Esophagus (tissue), 2 donors: ENCODE measurements around the gene SHQ1. TPM values are rescaled to one million over a fixed set of nuclear protein-coding genes. Genes with fewer than 3 reads are reported as not detected.

Experiments used
- H3K27ac ChIP-seq, 2 donors: one replicate each; pipeline ENCODE4 v1.5.1; 2013; ENCODE audit warnings: low read depth in 2 of 2, mild to moderate bottlenecking in 2 of 2, inconsistent platforms in 1 of 2, low read length in 1 of 2, moderate library complexity in 1 of 2
- H3K27me3 ChIP-seq, 2 donors: one replicate each; pipeline ENCODE4 v1.6.1; 2013; ENCODE audit warnings: low read length in 2 of 2, control low read depth in 1 of 2, mild to moderate bottlenecking in 1 of 2; ENCODE audit not compliant: insufficient read depth in 2 of 2, control insufficient read depth in 1 of 2
- H3K36me3 ChIP-seq, 2 donors: one replicate each; pipeline ENCODE4 v1.6.1; 2013; ENCODE audit warnings: low read length in 1 of 2; ENCODE audit not compliant: control insufficient read depth in 2 of 2, insufficient read depth in 2 of 2
- H3K4me1 ChIP-seq, 2 donors: one replicate each; pipeline ENCODE4 v1.6.1; 2013; ENCODE audit warnings: low read length in 1 of 2; ENCODE audit not compliant: control insufficient read depth in 2 of 2, insufficient read depth in 2 of 2
- H3K4me3 ChIP-seq, 2 donors: one replicate each; pipeline ENCODE4 v1.5.1; 2013; ENCODE audit warnings: low read length in 2 of 2, mild to moderate bottlenecking in 2 of 2, low read depth in 1 of 2, moderate library complexity in 1 of 2
- H3K9me3 ChIP-seq, 2 donors: one replicate each; pipeline ENCODE4 v1.6.1; 2013; ENCODE audit warnings: mild to moderate bottlenecking in 2 of 2, low read depth in 1 of 2, low read length in 1 of 2, moderate library complexity in 1 of 2; ENCODE audit not compliant: control insufficient read depth in 2 of 2, insufficient read depth in 1 of 2
- WGBS, 2 donors: extraction: QIAGEN DNeasy Blood & Tissue Kit; methylation state at CpG; one replicate each; pipeline ENCODE4 v1.1.7; 2013; 5-methylcytosine and 5-hydroxymethylcytosine counted together
- polyA plus RNA-seq, 2 donors: library from polyadenylated mRNA; stranded (reverse); fragments of 200-250 nt; gene quantifications; one replicate each; pipeline ENCODE4 v1.2.3, GENCODE V29; 2013
- donor health status: healthy with polysubstance abuse.
- donor health status: Bipolar disorder and iron deficiency.

SHQ1 gene
- polyA plus RNA-seq, 2 donors, result 5.5 to 6.9 TPM

DNA sequence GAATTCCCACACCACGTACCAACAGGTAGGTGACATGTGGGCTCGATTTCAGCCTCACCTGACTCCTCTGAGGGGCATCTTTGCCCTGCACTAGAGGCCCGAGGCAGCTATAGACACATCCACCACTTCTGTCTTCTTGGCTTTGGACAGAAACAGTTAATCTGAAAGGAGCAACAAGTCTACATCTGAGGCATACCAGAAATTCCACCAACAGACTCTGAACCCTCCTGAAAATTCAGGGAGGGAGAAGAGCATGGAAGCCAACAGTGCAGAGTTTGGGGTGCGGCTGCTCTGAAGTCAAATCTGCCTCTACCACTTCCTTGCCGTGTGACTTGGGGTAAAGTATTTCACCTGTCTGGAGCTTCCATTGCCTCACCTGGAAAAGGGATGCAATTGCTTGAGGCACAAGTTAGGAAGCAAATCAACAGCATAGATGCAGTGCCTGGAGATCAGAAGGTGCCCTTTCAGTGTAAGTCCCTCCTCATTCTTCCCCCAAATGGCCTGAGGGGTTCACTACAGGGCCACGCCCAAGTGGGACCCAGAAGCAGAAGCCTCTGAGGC is 119.8 kb downstream of the SHQ1 start:
- Histone ChIP-seq H3K36me3 (no peaks in the 10 kb centered on the region), H3K27me3 (peaks cover 0 to 2% of the 10 kb centered on the region in 2 donors), H3K27ac (no peak overlapping the region), H3K4me3 (no peak overlapping the region), H3K4me1 (peaks cover 0 to 5% of the 10 kb centered on the region in 2 donors), H3K9me3 (peaks cover 2 to 5% of the 10 kb centered on the region in 2 donors)
- WGBS, 2 donors, result 70 to 72% methylated on average over 6 of the region's 6 CpGs

DNA sequence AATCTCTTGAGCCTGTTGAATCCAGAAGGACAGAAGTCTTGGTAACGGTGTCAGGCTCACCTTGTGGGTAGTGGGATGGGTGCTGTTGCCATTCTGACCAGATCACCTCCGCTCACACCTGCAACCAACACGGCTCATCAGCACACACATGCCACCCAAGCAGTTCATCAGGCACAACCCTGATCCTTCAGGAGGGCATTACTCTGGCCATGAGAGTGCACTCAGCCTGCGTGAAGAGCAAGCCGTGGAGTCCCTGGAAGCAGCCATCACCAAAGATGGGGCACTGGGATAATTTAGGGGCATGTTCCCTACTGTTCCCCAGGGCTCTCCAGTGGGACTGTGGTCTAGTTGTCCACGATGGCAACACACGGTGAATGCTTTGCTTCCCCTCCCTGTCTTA is 120.5 kb downstream of the SHQ1 start:
- Histone ChIP-seq H3K9me3 (peaks cover 0 to 5% of the 10 kb centered on the region in 2 donors), H3K27ac (no peak overlapping the region), H3K4me3 (no peak overlapping the region), H3K4me1 (peaks cover 0 to 5% of the 10 kb centered on the region in 2 donors), H3K27me3 (peaks cover 0 to 2% of the 10 kb centered on the region in 2 donors), H3K36me3 (no peaks in the 10 kb centered on the region)
- 91 to 92% methylated on average over 7 of the region's 7 CpGs for WGBS, 2 donors

DNA sequence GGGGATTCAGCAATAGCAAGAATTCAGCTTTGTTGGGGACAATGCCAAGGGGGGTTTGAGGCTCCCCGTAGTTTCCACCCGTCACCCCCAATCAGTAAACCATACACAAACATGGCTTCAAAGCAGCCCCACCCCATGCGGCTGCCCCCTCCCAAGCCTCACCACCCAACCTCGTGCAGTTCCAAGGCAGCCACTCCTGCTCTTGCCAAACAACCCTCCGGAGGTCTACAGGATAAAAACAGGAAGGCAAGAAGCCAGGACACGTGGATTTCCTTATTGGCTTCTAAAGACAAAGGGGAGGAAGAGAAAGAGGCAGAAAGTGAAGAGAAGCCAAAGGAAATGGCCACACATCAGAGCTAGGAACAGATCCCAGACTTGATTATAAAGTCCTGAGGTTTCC is 121.1 kb downstream of the SHQ1 start:
- Histone ChIP-seq H3K4me1 (peaks cover 0 to 5% of the 10 kb centered on the region in 2 donors), H3K36me3 (no peaks in the 10 kb centered on the region), H3K27me3 (peaks cover 0 to 2% of the 10 kb centered on the region in 2 donors), H3K4me3 (no peak overlapping the region), H3K9me3 (peaks cover 0 to 5% of the 10 kb centered on the region in 2 donors), H3K27ac (no peak overlapping the region)
- WGBS, 2 donors, result 36 to 50% methylated on average over 6 of the region's 6 CpGs

DNA sequence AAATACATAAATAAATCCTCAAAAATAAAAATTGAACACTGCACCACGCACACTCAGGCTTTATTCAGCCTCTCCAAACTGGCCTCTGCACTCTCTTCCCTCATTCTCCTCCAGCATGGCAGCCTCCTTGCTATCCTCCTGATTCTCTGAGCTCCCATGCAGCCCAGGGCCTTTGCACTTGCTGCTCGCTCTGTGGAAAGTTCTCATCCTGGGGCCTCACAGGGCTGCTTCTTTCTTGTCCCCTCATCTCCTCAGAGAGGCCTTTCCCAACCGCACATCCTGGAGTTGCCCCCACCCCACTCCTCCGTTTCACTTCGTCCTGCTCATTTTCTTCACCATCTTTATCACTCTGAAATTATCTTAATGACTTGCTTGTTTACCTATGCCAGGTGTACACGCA is 123.0 kb downstream of the SHQ1 start:
- Histone ChIP-seq H3K4me1 (peaks cover 0 to 5% of the 10 kb centered on the region in 2 donors), H3K27ac (no peak overlapping the region), H3K9me3 (no peaks in the 10 kb centered on the region), H3K27me3 (peaks cover 0 to 2% of the 10 kb centered on the region in 2 donors), H3K36me3 (no peaks in the 10 kb centered on the region), H3K4me3 (no peak overlapping the region)
- WGBS, 2 donors, result 87 to 95% methylated on average over 6 of the region's 6 CpGs

DNA sequence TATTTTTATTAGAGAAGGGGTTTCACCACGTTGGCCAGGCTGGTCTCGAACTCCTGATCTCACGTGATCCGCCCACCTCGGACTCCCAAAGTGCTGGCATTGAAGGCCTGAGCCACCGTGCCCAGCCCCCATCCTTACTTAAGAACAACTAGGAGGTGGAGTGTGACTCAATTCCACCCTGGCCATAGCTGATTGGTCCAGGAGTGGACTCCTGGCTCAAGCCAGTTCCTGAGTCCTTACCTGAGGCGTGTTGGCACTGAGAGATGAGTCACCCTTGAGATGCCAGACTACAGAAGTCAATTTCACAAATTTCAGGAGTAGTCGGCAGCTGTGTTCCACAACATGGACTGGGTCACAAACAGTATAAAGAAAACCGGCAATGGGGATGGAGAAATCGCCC is 124.2 kb downstream of the SHQ1 start:
- no peak overlapping the region for H3K27ac ChIP-seq
- 86 to 87% methylated on average over 10 of the region's 10 CpGs for WGBS, 2 donors

DNA sequence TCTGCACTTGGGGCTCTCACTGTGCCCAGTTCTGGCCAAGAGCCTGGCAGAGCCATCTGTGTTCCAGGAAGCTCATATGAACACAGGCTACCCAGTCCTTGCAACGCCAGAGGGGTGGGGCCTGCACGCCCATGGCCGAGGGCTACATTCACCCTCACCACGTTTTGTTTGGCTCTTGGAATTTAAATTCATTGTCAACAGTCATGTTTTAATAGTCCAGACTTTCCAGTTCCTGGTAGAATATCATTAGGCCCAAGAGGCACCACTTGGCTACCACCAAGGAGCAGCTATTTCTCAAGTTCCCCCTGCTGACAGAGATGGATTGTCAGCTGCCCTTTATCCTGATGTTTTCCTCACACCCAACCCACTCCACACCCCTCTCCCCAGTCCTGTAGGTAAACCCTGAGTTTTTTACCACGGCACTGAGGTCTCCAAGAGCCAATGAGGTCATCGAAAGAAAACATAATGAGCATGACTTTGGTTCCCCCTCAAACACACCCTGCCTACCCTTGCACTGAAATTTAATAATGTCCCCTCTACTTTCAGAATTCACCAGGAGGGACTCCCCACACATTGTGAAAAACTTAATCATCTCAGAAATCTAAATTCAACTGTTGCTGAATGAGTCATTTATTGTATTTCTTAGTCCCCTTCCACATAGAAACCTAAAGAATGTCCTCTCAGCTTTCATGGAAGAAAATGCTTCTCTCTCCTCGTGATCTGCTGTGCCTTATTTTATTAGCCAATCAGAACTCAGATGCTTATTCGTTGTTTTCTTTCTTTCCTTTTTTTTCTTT is 125.1 kb downstream of the SHQ1 start:
- H3K36me3 ChIP-seq, result no peaks in the 10 kb centered on the region
- no peaks in the 10 kb centered on the region for H3K9me3 ChIP-seq
- 35 to 48% methylated on average over 8 of the region's 8 CpGs for WGBS, 2 donors
- H3K4me1 ChIP-seq, result no peaks in the 10 kb centered on the region
- no peak overlapping the region for H3K27ac ChIP-seq
- H3K4me3 ChIP-seq, result no peak overlapping the region
- H3K27me3 ChIP-seq, result no peaks in the 10 kb centered on the region

More for the DNA sequence above, 124.2 kb downstream of the SHQ1 start:
- Histone ChIP-seq H3K9me3 (no peaks in the 10 kb centered on the region), H3K4me1 (peaks cover 0 to 5% of the 10 kb centered on the region in 2 donors), H3K4me3 (no peak overlapping the region), H3K27me3 (peaks cover 0 to 2% of the 10 kb centered on the region in 2 donors), H3K36me3 (no peaks in the 10 kb centered on the region)

DNA sequence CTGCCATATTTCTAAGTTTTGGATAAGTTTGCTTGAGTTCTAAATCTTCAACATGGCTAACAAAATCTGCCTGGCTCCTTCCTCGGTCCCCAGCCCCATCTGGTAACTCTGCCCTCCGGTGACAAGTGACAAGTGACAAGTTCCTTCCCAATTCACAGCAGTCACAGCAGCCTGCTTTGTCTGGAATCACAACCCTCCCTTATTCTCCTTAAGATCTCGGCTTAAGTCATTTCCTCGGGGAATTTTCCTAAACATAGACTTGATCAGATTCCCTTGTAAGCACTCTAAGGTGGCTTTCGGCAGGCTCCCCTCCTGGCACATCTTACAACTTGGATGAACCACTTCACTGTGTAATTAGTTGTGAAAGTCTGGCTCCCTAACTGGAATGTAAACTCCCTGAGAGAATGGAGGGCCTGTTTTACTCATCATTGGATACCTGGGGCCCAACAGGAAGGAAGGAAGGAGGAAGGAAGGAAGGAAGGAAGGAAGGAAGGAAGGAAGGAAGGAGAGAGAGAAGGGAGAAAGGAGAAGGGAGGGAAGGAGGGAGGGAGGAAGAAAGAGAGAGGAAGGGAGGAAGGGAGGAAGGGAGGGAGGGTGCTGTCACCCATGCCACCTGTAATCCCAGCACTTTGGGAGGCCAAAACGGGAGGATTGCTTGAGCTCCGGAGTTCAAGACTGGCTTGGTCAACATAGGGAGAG is 126.4 kb downstream of the SHQ1 start:
- 60 to 69% methylated on average over 7 of the region's 7 CpGs for WGBS, 2 donors
- H3K4me1 ChIP-seq, result no peaks in the 10 kb centered on the region
- H3K9me3 ChIP-seq, result no peaks in the 10 kb centered on the region
- H3K27me3 ChIP-seq, result no peaks in the 10 kb centered on the region
- no peak overlapping the region for H3K4me3 ChIP-seq
- H3K36me3 ChIP-seq, result no peaks in the 10 kb centered on the region
- no peak overlapping the region for H3K27ac ChIP-seq

DNA sequence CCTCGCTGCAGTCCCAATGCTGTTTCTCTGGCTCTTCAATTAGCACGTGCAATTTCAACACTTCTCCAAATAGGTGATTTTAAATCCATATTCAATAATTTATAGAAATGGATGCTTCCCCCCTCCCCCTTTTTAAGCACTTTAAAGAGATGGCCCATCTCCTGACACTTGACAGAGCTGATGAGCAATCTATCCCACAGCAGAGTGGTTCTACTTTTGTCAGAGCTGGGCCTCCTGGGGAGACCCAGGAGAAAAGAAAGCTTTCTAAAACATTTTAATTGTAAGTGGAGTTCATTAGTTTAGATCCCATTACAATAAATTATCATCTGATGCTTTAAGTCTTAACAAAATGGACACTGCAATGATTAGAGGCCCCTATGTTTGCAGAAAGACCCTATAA is 127.7 kb downstream of the SHQ1 start:
- H3K36me3 ChIP-seq, result no peaks in the 10 kb centered on the region

DNA sequence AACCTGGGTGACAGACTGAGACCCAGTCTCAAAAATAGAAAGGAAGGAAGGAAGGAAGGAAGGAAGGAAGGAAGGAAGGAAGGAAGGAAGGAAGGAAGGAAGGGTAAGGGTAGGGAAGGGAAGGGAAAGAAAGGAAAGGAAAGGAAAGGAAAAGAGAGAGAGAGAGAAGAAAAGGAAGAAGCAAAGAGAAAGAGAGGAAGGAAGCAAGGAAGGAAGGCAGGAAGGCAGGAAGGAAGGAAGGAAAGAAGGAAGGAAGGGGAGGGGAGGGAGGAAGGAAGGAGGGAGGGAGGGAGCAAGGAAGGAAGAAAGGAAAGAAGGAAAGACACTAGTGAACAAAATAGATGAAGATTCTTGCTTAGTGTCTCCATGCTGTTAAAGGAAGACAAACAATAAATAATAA is 129.1 kb downstream of the SHQ1 start:
- Histone ChIP-seq H3K36me3 (no peaks in the 10 kb centered on the region), H3K27ac (no peak overlapping the region), H3K4me1 (no peaks in the 10 kb centered on the region), H3K9me3 (no peaks in the 10 kb centered on the region), H3K4me3 (no peak overlapping the region), H3K27me3 (no peaks in the 10 kb centered on the region)

More for the DNA sequence above, 127.7 kb downstream of the SHQ1 start:
- Histone ChIP-seq H3K9me3 (no peaks in the 10 kb centered on the region), H3K4me3 (no peak overlapping the region), H3K27ac (no peak overlapping the region), H3K4me1 (no peaks in the 10 kb centered on the region), H3K27me3 (no peaks in the 10 kb centered on the region)
- 96 to 98% methylated on average over 2 of the region's 2 CpGs for WGBS, 2 donors
